Measurements from ENCODE around the gene OR1L1. TPM values are rescaled to one million over a fixed set of nuclear protein-coding genes. Genes with fewer than 3 reads are reported as not detected.

OR1L1 gene
- total RNA-seq, 2 donors from 2014 or later: not detected

- no peak within 1 kb of the TSS for H3K4me3 ChIP-seq
- no peak for TF ChIP-seq POLR2A (IDR thresholded peaks at IDR 0.05)
- TF ChIP-seq, protein P1, sequence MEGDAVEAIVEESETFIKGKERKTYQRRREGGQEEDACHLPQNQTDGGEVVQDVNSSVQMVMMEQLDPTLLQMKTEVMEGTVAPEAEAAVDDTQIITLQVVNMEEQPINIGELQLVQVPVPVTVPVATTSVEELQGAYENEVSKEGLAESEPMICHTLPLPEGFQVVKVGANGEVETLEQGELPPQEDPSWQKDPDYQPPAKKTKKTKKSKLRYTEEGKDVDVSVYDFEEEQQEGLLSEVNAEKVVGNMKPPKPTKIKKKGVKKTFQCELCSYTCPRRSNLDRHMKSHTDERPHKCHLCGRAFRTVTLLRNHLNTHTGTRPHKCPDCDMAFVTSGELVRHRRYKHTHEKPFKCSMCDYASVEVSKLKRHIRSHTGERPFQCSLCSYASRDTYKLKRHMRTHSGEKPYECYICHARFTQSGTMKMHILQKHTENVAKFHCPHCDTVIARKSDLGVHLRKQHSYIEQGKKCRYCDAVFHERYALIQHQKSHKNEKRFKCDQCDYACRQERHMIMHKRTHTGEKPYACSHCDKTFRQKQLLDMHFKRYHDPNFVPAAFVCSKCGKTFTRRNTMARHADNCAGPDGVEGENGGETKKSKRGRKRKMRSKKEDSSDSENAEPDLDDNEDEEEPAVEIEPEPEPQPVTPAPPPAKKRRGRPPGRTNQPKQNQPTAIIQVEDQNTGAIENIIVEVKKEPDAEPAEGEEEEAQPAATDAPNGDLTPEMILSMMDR (IDR thresholded peaks at IDR 0.05): no peak
- no peak for TF ChIP-seq POLR2AphosphoS5 (IDR thresholded peaks at IDR 0.05)
- H3K27ac ChIP-seq: no peak within 1 kb of the TSS
- intact Hi-C loops (cut with DNase I): no loop called here
- H3K27me3 ChIP-seq (replicated peaks; ENCODE audit: insufficient read depth): no peaks in the 10 kb centered on the region
- no peaks in the 10 kb centered on the region for H3K4me1 ChIP-seq (replicated peaks)
- WGBS: 86% methylated on average over 3 of the region's 3 CpGs
- DNase-seq (ENCODE audit: low spot score): no peak
- H3K9me3 ChIP-seq: no peaks in the 10 kb centered on the region
- H3K36me3 ChIP-seq: no peaks in the 10 kb centered on the region
These were observed 4.0 kb upstream of the OR1L1 start, which contains the start of gene OR1B1 for GRCh38 chr9:122657527-122657926. OR1B1 (minus strand) TSS chr9:122657627.

DNA sequence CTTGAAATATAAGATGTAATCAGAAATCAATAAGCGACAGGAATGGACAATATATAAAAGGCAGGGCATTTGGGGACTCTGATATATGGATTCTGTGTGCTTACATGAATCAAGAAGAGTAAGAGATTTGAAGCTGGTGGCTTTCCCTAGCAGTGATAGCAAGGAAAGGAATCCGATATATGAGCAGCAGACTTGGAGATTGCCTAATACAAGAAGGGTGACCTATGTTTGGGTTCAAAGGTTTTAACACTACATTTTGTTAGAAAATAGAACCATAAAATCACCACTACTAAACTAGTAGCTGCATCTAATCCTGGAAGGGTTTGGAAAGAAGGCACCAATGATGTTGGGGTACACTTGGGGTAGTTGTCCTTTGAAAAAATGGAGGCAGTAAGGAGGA lies 11.0 kb downstream of the OR1L1 start:
- WGBS: 90% methylated on average over 2 of the region's 2 CpGs
- H3K27me3 ChIP-seq (replicated peaks; ENCODE audit: insufficient read depth): no peaks in the 10 kb centered on the region
- no peaks in the 10 kb centered on the region for H3K9me3 ChIP-seq
- DNase-seq (ENCODE audit: low spot score): no peak
- H3K36me3 ChIP-seq: no peaks in the 10 kb centered on the region
- H3K27ac ChIP-seq: no peak overlapping the region
- no peak overlapping the region for H3K4me3 ChIP-seq
- TF ChIP-seq, protein P1 (IDR thresholded peaks at IDR 0.05): no peak
- no peak for TF ChIP-seq POLR2A (IDR thresholded peaks at IDR 0.05)
- TF ChIP-seq POLR2AphosphoS5 (IDR thresholded peaks at IDR 0.05): no peak
- no peaks in the 10 kb centered on the region for H3K4me1 ChIP-seq (replicated peaks)
- intact Hi-C loops (cut with DNase I): no loop called here

GRCh38 chr9:122684851-122685250 lies 23.3 kb downstream of the OR1L1 start:
- no peak for TF ChIP-seq POLR2A (IDR thresholded peaks at IDR 0.05)
- TF ChIP-seq, protein P1 (IDR thresholded peaks at IDR 0.05): no peak
- no peaks in the 10 kb centered on the region for H3K9me3 ChIP-seq
- H3K27ac ChIP-seq: no peak overlapping the region
- no peak for DNase-seq (ENCODE audit: low spot score)
- no peak overlapping the region for H3K4me3 ChIP-seq
- no peaks in the 10 kb centered on the region for H3K27me3 ChIP-seq (replicated peaks; ENCODE audit: insufficient read depth)
- no peaks in the 10 kb centered on the region for H3K4me1 ChIP-seq (replicated peaks)
- H3K36me3 ChIP-seq: no peaks in the 10 kb centered on the region
- intact Hi-C loops (cut with DNase I): no loop called here

DNA sequence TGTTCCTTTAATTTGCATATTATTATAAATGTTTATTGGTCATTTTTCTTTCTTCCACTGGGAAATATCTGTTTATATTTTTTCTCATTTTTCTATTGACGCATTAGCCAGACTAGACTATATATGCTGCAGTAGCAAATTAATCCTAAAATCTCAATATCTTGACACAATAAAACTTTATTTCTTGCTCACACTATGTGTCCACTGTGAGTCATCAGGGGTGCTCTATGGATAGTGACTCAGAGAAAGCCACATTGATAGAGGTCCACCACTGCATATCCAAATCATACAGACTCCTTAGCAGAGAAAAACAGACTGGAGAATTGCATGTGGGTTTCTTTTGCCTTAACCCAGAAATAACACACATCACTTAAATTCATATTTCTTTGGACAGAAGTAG lies 34.2 kb downstream of the OR1L1 start:
- intact Hi-C loops (cut with DNase I): no loop called here
- 100% methylated on average over 1 of the region's 1 CpG for WGBS
- H3K27me3 ChIP-seq (replicated peaks; ENCODE audit: insufficient read depth): no peaks in the 10 kb centered on the region
- no peak for DNase-seq (ENCODE audit: low spot score)
- no peak for TF ChIP-seq POLR2AphosphoS5 (IDR thresholded peaks at IDR 0.05)
- no peak for TF ChIP-seq POLR2A (IDR thresholded peaks at IDR 0.05)
- TF ChIP-seq, protein P1 (IDR thresholded peaks at IDR 0.05): no peak
- no peaks in the 10 kb centered on the region for H3K9me3 ChIP-seq
- H3K4me3 ChIP-seq: no peak overlapping the region
- H3K4me1 ChIP-seq (replicated peaks): no peaks in the 10 kb centered on the region
- no peak overlapping the region for H3K27ac ChIP-seq
- no peaks in the 10 kb centered on the region for H3K36me3 ChIP-seq

Other genes with a start within 250 kb of the OR1L1 start
- gene OR1J1, start 183.8 kb upstream of the OR1L1 start, total RNA-seq: not detected
- gene OR1J2, start 150.9 kb upstream of the OR1L1 start, total RNA-seq: not detected
- gene OR1J4, start 142.6 kb upstream of the OR1L1 start, total RNA-seq: under 1 TPM; 0.23 to 0.91 TPM
- gene OR1N1, start 134.4 kb upstream of the OR1L1 start, total RNA-seq: not detected
- gene OR1N2, start 108.6 kb upstream of the OR1L1 start, total RNA-seq: not detected
- under 1 TPM in 1 of 2 donors, not detected in 1; 0.14 TPM for gene OR1L8, start 78.3 kb upstream of the OR1L1 start, total RNA-seq
- not detected for gene OR1Q1, start 47.0 kb upstream of the OR1L1 start, total RNA-seq
- not detected for gene OR1B1, start 4.1 kb upstream of the OR1L1 start, total RNA-seq
- gene OR1L3, start 13.4 kb downstream of the OR1L1 start, total RNA-seq: not detected
- gene OR1L4, start 62.3 kb downstream of the OR1L1 start, total RNA-seq: under 1 TPM in 1 of 2 donors, not detected in 1; 0.68 TPM
- not detected for gene OR1L6, start 80.6 kb downstream of the OR1L1 start, total RNA-seq
- not detected for gene OR5C1, start 127.2 kb downstream of the OR1L1 start, total RNA-seq
- gene OR1K1, start 138.4 kb downstream of the OR1L1 start, total RNA-seq: not detected
- 10 to 100 TPM; 13.9 to 21.9 TPM for gene PDCL, start 166.9 kb downstream of the OR1L1 start, total RNA-seq
- 10 to 100 TPM; 25.8 to 47.9 TPM for gene RC3H2, start 243.6 kb downstream of the OR1L1 start, total RNA-seq

Measured in prostate gland (tissue), 2 donors.